Neural progenitor cell (in vitro differentiated cells): ENCODE results near the gene NEO1. TPM values are rescaled to one million over a fixed set of nuclear protein-coding genes. Genes with fewer than 3 reads are reported as not detected.

Experiments
- DNase-seq: peaks from one replicate; pipeline ENCODE4 v3.0.0-alpha.2; 2016; ENCODE audit warnings: low spot score
- H2AFZ ChIP-seq: fragments of 200-600 bp; sonication (generic); replicated peaks from 2 replicates; pipeline ENCODE4 v1.6.1; 2016; ENCODE audit warnings: antibody characterized with exemption
- H3F3A ChIP-seq: fragments of 200-600 bp; sonication (generic); 2 replicates; pipeline ENCODE4 v1.6.1; 2016; ENCODE audit warnings: antibody characterized with exemption, low read depth
- H3K27ac ChIP-seq: fragments of 200-600 bp; sonication (generic); 2 replicates; pipeline ENCODE4 v1.5.1; 2016; ENCODE audit warnings: mild to moderate bottlenecking
- H3K27me3 ChIP-seq: fragments of 200-600 bp; sonication (generic); 2 replicates; pipeline ENCODE4 v1.6.1; 2016; ENCODE audit warnings: mild to moderate bottlenecking, moderate library complexity
- H3K36me3 ChIP-seq: fragments of 200-600 bp; sonication (generic); 2 replicates; pipeline ENCODE4 v1.5.1; 2016
- H3K4me1 ChIP-seq: fragments of 200-600 bp; sonication (generic); 2 replicates; pipeline ENCODE4 v1.6.1; 2016; ENCODE audit warnings: mixed run types
- H3K4me2 ChIP-seq: fragments of 200-600 bp; sonication (generic); 2 replicates; pipeline ENCODE4 v1.6.1; 2016
- H3K4me3 ChIP-seq: fragments of 200-600 bp; sonication (generic); 2 replicates; pipeline ENCODE4 v1.5.1; 2016
- H3K79me2 ChIP-seq: fragments of 200-600 bp; sonication (generic); 2 replicates; pipeline ENCODE4 v1.6.1; 2016; ENCODE audit warnings: low read depth
- H3K9ac ChIP-seq: fragments of 200-600 bp; sonication (generic); 2 replicates; pipeline ENCODE4 v1.6.1; 2016
- H3K9me3 ChIP-seq: fragments of 200-600 bp; sonication (generic); 2 replicates; pipeline ENCODE4 v1.5.1; 2016; ENCODE audit warnings: low read depth
- H4K20me1 ChIP-seq: fragments of 200-600 bp; sonication (generic); 2 replicates; pipeline ENCODE4 v1.6.1; 2016; ENCODE audit warnings: low read depth
- H3K27ac Mint-ChIP-seq: 3 replicates; pipeline ENCODE4 v1.8.0; 2021; ENCODE audit warnings: mixed read lengths
- H3K27me3 Mint-ChIP-seq: 2 replicates; pipeline ENCODE4 v1.8.0; 2022; ENCODE audit warnings: low read depth, mild to moderate bottlenecking, inconsistent platforms, moderate library complexity, mixed read lengths; ENCODE audit not compliant: insufficient read depth
- H3K36me3 Mint-ChIP-seq: 3 replicates; pipeline ENCODE4 v1.8.0; 2021; ENCODE audit warnings: mixed read lengths
- H3K4me1 Mint-ChIP-seq: 3 replicates; pipeline ENCODE4 v1.8.0; 2021; ENCODE audit warnings: mixed read lengths
- H3K4me3 Mint-ChIP-seq: 3 replicates; pipeline ENCODE4 v1.8.0; 2021; ENCODE audit warnings: mild to moderate bottlenecking, moderate library complexity, mixed read lengths
- H3K9me3 Mint-ChIP-seq: 3 replicates; pipeline ENCODE4 v1.8.0; 2020; ENCODE audit warnings: mixed read lengths
- CTCF ChIP-seq: fragments of 200-600 bp; sonication (generic); IDR thresholded peaks from 2 replicates; pipeline ENCODE4 v1.5.1; 2017; ENCODE audit warnings: antibody characterized with exemption, mild to moderate bottlenecking
- EZH2 ChIP-seq: fragments of 200-600 bp; sonication (generic); IDR thresholded peaks from 2 replicates; pipeline ENCODE4 v1.6.1; 2017; ENCODE audit warnings: antibody characterized with exemption, mild to moderate bottlenecking, moderate library complexity
- EZH2phosphoT487 ChIP-seq: fragments of 200-600 bp; sonication (generic); IDR thresholded peaks from 2 replicates; pipeline ENCODE4 v1.6.1; 2017; ENCODE audit warnings: antibody characterized with exemption
- total RNA-seq: library from RNA; depleted of rRNA; stranded (reverse); fragments of >200 nt; gene quantifications from 2 replicates; pipeline ENCODE4 v1.2.3, GENCODE V29; 2015; ENCODE audit warnings: low replicate concordance

NEO1 gene
- total RNA-seq, 1 donor from 2014 or later: 77.9 TPM

DNA sequence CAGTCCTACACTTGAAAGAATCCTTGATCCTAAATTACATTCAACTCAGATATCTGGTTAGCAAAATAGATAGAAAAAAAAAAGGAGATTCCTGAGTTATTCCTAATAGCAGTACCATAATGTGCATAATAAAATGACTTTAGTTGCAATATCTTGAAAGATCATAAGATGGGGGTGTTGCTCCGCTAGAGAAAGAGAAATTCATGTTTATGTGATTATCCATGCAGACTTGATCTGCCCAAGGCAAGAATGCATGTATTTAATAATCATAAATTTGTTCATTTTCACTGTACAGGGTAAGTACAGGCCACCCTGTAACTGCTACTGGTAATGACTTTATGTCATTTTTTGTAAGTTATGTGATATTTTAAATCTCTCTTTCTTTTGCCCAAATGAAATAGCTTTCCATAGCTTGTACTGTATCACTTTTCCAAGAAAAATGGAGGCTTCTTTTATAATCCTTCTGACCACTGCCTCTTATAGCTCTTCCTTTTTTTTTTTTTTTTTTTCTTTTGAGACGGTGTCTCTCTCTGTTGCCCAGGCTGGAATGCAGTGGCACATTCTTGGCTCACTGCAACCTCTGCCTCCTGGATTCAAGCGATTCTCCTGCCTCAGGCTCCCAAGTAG, 231.9 kb downstream of the NEO1 start:
- H3K36me3 Mint-ChIP-seq: peaks cover 18% of the 10 kb centered on the region
- Histone ChIP-seq H4K20me1 (no peaks in the 10 kb centered on the region), H3K27me3 (no peaks in the 10 kb centered on the region), H2AFZ (no peak overlapping the region), H3K9ac (no peak overlapping the region), H3K4me1 (no peaks in the 10 kb centered on the region), H3K9me3 (no peaks in the 10 kb centered on the region), H3K36me3 (no peaks in the 10 kb centered on the region), H3K27ac (no peak overlapping the region), H3K79me2 (no peaks in the 10 kb centered on the region), H3K4me2 (no peak overlapping the region), H3K4me3 (no peak overlapping the region), H3F3A (no peaks in the 10 kb centered on the region)
- no peak overlapping the region for H3K27ac Mint-ChIP-seq
- no peak overlapping the region for H3K4me3 Mint-ChIP-seq
- no peaks in the 10 kb centered on the region for H3K4me1 Mint-ChIP-seq
- DNase-seq: no peak
- no peaks in the 10 kb centered on the region for H3K27me3 Mint-ChIP-seq
- H3K9me3 Mint-ChIP-seq: no peaks in the 10 kb centered on the region
- TF ChIP-seq CTCF (no peak), EZH2 (no peak), EZH2phosphoT487 (no peak)

- no peaks in the 10 kb centered on the region for H3K27me3 ChIP-seq
- DNase-seq: no peak
- no peaks in the 10 kb centered on the region for H3K4me1 ChIP-seq
- H3K4me3 ChIP-seq: no peak overlapping the region
- H3K4me3 Mint-ChIP-seq: no peak overlapping the region
- H3K36me3 ChIP-seq: no peaks in the 10 kb centered on the region
- H3K4me2 ChIP-seq: no peak overlapping the region
- H3K9me3 Mint-ChIP-seq: no peaks in the 10 kb centered on the region
- H3K27me3 Mint-ChIP-seq: no peaks in the 10 kb centered on the region
- no peaks in the 10 kb centered on the region for H3F3A ChIP-seq
- H3K27ac Mint-ChIP-seq: no peak overlapping the region
- no peaks in the 10 kb centered on the region for H3K9me3 ChIP-seq
- no peak overlapping the region for H2AFZ ChIP-seq
- no peaks in the 10 kb centered on the region for H4K20me1 ChIP-seq
- no peaks in the 10 kb centered on the region for H3K4me1 Mint-ChIP-seq
- no peak for TF ChIP-seq CTCF
- no peak for TF ChIP-seq EZH2phosphoT487
- TF ChIP-seq EZH2: no peak
- H3K9ac ChIP-seq: no peak overlapping the region
- H3K27ac ChIP-seq: no peak overlapping the region
- peaks cover 16% of the 10 kb centered on the region for H3K36me3 Mint-ChIP-seq
- H3K79me2 ChIP-seq: no peaks in the 10 kb centered on the region
Measured at GRCh38 chr15:73286311-73286710, 234.0 kb downstream of the NEO1 start.

DNA sequence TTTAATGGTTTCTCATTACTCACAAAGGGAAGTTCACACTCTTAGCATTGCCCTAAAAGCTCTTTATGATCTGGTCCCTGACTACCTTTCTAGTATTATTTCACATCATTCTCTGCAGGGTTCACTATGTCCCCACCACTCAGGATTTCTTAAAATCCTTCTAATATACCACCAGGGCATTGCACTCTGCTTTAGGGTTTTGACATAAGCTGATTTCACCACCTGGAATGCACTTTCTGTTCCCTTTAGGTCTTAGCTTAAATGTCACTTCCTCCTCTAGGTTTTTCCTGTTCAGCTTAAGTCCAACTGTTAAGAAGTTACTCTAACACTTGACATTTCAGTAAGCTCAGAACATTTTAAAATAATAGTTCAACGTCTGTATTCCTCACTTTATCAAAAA, 234.8 kb downstream of the NEO1 start:
- Histone ChIP-seq H2AFZ (no peak overlapping the region), H3F3A (no peaks in the 10 kb centered on the region), H3K79me2 (no peaks in the 10 kb centered on the region), H3K36me3 (no peaks in the 10 kb centered on the region), H3K9ac (no peak overlapping the region), H3K9me3 (no peaks in the 10 kb centered on the region), H3K27ac (no peak overlapping the region), H4K20me1 (no peaks in the 10 kb centered on the region), H3K4me3 (no peak overlapping the region), H3K4me2 (no peak overlapping the region), H3K4me1 (no peaks in the 10 kb centered on the region), H3K27me3 (no peaks in the 10 kb centered on the region)
- H3K4me1 Mint-ChIP-seq: no peaks in the 10 kb centered on the region
- H3K9me3 Mint-ChIP-seq: no peaks in the 10 kb centered on the region
- H3K4me3 Mint-ChIP-seq: no peak overlapping the region
- no peak overlapping the region for H3K27ac Mint-ChIP-seq
- DNase-seq: no peak
- TF ChIP-seq EZH2phosphoT487 (no peak), EZH2 (no peak), CTCF (no peak)
- peaks cover 16% of the 10 kb centered on the region for H3K36me3 Mint-ChIP-seq
- no peaks in the 10 kb centered on the region for H3K27me3 Mint-ChIP-seq
